AG09309 (cell line): ENCODE results near the gene ALG3.

ENCODE experiments used
- DNase-seq: peaks from one replicate; pipeline ENCODE4 v3.0.0-alpha.2; 2010; ENCODE audit warnings: low read depth
- H3K4me3 ChIP-seq: 2 replicates; pipeline ENCODE4 v1.5.1; 2011; ENCODE audit warnings: mild to moderate bottlenecking, low read depth, low read length, moderate library complexity; ENCODE audit not compliant: control insufficient read depth
- TF ChIP-seq, protein P1 (sequence below): IDR thresholded peaks from 2 replicates; pipeline ENCODE4 v1.5.1; 2011; ENCODE audit warnings: mild to moderate bottlenecking, low read depth, low read length, inconsistent platforms; ENCODE audit not compliant: insufficient read depth, control insufficient read depth; ENCODE audit errors: missing control alignments

Gene ALG3

DNA sequence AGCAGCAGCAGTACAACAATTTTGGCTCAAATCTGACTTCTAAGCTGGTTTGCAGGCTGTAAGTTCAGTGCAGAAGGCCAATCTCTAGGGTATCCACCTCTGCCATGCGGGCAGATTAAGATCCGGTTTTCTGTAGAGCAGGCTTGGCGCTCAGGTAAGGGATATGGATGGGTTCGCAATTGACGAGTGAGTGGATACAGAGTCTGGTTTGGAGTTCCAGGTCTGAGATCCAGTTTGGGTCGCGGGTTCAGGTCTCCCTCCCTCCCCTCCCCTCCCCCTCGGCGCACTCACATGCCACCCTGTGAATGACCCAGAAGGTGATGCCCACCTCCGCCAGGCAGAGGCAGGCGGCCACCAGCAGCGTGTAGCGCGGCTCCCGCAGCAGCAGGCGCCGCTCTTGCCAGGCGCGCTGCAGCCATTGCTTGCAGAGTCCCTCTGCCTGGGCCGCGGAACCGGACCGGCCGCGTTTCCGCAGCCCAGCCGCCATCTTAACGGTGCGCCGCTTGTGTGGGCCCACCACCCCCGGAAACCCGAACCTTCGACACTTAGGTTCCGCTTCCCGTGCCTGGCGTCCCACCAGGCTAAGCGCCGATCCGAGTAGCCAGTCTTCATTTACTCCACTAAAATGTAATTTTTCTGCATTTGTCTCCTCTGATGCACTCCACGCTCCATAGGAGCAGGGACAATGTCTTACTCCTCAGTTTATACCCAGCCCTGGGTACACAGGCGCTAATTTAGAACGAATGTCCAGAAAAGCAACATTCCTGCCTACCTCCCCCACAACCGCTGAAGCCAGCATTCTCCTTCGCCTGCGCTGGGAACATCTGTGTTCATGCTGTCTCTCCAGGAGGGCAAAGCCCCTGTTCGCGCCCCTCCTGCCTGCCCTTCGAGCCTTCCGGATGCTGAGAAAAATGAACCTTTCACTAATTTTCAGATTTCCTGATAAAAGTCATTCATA is at the start of gene ALG3:
TSS of gene ALG3 (minus strand) at position 509 of the 958 bp plus-strand sequence. CDS start at position 487, 22 bp downstream.
- H3K4me3 ChIP-seq = peak within 1 kb of the TSS; percentile 98
- TF ChIP-seq, protein P1, sequence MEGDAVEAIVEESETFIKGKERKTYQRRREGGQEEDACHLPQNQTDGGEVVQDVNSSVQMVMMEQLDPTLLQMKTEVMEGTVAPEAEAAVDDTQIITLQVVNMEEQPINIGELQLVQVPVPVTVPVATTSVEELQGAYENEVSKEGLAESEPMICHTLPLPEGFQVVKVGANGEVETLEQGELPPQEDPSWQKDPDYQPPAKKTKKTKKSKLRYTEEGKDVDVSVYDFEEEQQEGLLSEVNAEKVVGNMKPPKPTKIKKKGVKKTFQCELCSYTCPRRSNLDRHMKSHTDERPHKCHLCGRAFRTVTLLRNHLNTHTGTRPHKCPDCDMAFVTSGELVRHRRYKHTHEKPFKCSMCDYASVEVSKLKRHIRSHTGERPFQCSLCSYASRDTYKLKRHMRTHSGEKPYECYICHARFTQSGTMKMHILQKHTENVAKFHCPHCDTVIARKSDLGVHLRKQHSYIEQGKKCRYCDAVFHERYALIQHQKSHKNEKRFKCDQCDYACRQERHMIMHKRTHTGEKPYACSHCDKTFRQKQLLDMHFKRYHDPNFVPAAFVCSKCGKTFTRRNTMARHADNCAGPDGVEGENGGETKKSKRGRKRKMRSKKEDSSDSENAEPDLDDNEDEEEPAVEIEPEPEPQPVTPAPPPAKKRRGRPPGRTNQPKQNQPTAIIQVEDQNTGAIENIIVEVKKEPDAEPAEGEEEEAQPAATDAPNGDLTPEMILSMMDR = no peak
- DNase-seq = peak; percentile 48

DNA sequence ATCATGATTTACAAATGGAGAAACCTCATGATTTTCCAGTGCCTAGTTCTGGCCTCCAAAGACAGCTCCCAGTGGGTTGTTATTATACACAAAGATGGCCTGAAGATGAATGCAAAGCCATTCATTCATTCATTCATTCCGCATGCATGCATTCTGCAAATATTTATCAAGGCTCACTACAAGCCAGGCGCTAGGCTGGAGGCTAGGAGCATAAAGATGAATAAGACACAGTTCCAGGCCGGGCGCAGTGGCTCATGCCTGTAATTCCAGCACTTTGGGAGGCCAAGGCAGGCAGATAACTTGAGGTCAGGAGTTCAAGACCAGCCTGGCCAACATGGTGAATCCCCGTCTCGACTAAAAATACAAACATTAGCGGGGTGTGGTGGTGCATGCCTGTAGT is 47.9 kb upstream of the ALG3 start:
- no peak overlapping the region for H3K4me3 ChIP-seq
- TF ChIP-seq, protein P1 = no peak
- DNase-seq = no peak

DNA sequence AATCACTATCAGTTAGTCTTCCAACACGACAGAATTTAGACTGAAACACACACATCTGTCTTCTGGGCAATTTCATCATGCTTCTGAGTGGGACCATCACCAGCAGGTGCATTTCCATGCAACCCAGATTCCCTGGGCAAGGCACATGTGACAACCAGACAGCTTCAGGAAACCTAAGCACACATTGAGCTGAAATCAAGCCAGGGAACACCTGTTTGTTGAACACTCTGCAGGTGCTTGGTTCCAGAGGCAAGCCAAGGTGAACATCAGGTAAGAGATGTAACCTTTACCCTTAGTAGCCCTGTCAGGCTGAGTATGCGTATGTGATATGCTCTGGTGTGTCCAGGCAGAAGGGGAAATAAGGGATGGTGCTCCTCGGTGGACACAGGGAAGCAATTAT is 47.0 kb upstream of the ALG3 start:
- no peak overlapping the region for H3K4me3 ChIP-seq
- DNase-seq = no peak
- TF ChIP-seq, protein P1 = no peak

DNA sequence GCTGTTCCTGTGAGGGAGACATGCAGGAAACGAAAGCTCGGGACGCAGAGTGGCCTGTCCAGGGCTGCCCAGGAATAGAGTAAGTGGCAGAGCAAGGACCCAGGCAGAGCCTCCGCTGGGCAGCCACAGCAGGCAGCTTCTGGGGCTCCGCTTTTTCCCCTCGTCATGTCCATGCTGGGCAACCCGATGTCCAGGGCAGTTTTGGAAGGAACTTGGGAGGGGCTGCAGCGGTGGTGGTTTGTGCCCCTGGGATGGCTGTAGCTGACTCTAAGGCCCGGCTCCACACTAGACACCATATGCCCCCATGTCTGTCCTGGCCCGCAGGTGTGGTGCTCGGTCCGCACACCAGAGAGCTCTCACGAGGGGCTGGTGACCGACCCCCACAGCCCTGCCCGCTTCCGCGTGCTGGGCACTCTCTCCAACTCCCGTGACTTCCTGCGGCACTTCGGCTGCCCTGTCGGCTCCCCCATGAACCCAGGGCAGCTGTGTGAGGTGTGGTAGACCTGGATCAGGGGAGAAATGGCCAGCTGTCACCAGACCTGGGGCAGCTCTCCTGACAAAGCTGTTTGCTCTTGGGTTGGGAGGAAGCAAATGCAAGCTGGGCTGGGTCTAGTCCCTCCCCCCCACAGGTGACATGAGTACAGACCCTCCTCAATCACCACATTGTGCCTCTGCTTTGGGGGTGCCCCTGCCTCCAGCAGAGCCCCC is 43.1 kb upstream of the ALG3 start:
- TF ChIP-seq, protein P1 = no peak
- H3K4me3 ChIP-seq = no peak overlapping the region
- no peak for DNase-seq

DNA sequence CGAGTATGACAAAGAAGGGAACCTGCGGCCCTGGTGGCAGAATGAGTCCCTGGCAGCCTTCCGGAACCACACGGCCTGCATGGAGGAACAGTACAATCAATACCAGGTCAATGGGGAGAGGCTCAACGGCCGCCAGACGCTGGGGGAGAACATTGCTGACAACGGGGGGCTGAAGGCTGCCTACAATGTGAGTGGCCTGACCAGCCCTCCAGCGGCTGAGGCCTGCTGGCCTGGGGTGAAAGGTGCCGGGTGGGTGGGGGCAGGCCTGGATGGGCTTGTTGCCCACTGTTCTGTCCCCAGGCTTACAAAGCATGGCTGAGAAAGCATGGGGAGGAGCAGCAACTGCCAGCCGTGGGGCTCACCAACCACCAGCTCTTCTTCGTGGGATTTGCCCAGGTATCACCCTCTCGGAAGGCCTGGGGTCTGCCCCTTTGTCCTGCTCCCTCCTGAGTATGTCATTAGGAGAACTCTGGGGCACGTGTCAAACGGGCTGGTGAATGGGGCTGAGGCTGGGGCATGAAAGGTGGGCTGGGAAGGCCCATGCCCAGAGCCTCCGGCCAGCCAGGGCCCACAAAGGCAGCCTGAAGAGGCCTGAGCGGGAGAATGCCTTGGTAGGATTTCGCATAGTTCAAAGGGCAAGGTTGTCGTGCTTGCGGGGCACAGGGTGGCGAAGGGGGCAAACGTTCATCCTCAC is 42.4 kb upstream of the ALG3 start:
- DNase-seq = no peak
- TF ChIP-seq, protein P1 = no peak
- no peak overlapping the region for H3K4me3 ChIP-seq

DNA sequence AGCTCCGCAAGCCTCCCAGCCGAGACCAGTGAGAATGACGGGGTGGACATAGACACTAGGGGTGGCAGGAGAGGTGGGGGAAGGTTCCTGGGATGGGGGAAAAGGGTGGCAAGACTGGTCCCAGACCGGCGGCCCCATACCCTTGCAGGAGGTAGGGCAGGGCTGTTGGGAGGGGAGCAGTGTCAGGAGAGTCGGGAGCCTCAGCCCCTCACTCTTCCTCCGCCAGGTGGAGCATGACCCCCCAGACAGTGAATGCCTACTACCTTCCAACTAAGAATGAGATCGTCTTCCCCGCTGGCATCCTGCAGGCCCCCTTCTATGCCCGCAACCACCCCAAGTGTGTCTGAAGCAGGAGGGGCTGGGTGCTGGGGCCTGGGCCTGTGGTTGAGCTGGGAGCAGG is 41.6 kb upstream of the ALG3 start:
- H3K4me3 ChIP-seq = no peak overlapping the region
- TF ChIP-seq, protein P1 = no peak

More for the DNA sequence above, 41.6 kb upstream of the ALG3 start:
- DNase-seq = no peak
